Neural progenitor cell (in vitro differentiated cells): ENCODE data around the gene NUP210. TPM values are rescaled to one million over a fixed set of nuclear protein-coding genes. Genes with fewer than 3 reads are reported as not detected.
A peak's percentile ranks its signal among the peaks of the same experiment; 100 is the strongest.

Experiments
- DNase-seq: peaks from one replicate; pipeline ENCODE4 v3.0.0-alpha.2; 2016; ENCODE audit warnings: low spot score
- H2AFZ ChIP-seq: fragments of 200-600 bp; sonication (generic); replicated peaks from 2 replicates; pipeline ENCODE4 v1.6.1; 2016; ENCODE audit warnings: antibody characterized with exemption
- H3F3A ChIP-seq: fragments of 200-600 bp; sonication (generic); 2 replicates; pipeline ENCODE4 v1.6.1; 2016; ENCODE audit warnings: antibody characterized with exemption, low read depth
- H3K27ac ChIP-seq: fragments of 200-600 bp; sonication (generic); 2 replicates; pipeline ENCODE4 v1.5.1; 2016; ENCODE audit warnings: mild to moderate bottlenecking
- H3K27me3 ChIP-seq: fragments of 200-600 bp; sonication (generic); 2 replicates; pipeline ENCODE4 v1.6.1; 2016; ENCODE audit warnings: mild to moderate bottlenecking, moderate library complexity
- H3K36me3 ChIP-seq: fragments of 200-600 bp; sonication (generic); 2 replicates; pipeline ENCODE4 v1.5.1; 2016
- H3K4me1 ChIP-seq: fragments of 200-600 bp; sonication (generic); 2 replicates; pipeline ENCODE4 v1.6.1; 2016; ENCODE audit warnings: mixed run types
- H3K4me2 ChIP-seq: fragments of 200-600 bp; sonication (generic); 2 replicates; pipeline ENCODE4 v1.6.1; 2016
- H3K4me3 ChIP-seq: fragments of 200-600 bp; sonication (generic); 2 replicates; pipeline ENCODE4 v1.5.1; 2016
- H3K79me2 ChIP-seq: fragments of 200-600 bp; sonication (generic); 2 replicates; pipeline ENCODE4 v1.6.1; 2016; ENCODE audit warnings: low read depth
- H3K9ac ChIP-seq: fragments of 200-600 bp; sonication (generic); 2 replicates; pipeline ENCODE4 v1.6.1; 2016
- H3K9me3 ChIP-seq: fragments of 200-600 bp; sonication (generic); 2 replicates; pipeline ENCODE4 v1.5.1; 2016; ENCODE audit warnings: low read depth
- H4K20me1 ChIP-seq: fragments of 200-600 bp; sonication (generic); 2 replicates; pipeline ENCODE4 v1.6.1; 2016; ENCODE audit warnings: low read depth
- H3K27ac Mint-ChIP-seq: 3 replicates; pipeline ENCODE4 v1.8.0; 2021; ENCODE audit warnings: mixed read lengths
- H3K27me3 Mint-ChIP-seq: 2 replicates; pipeline ENCODE4 v1.8.0; 2022; ENCODE audit warnings: low read depth, mild to moderate bottlenecking, inconsistent platforms, moderate library complexity, mixed read lengths; ENCODE audit not compliant: insufficient read depth
- H3K36me3 Mint-ChIP-seq: 3 replicates; pipeline ENCODE4 v1.8.0; 2021; ENCODE audit warnings: mixed read lengths
- H3K4me1 Mint-ChIP-seq: 3 replicates; pipeline ENCODE4 v1.8.0; 2021; ENCODE audit warnings: mixed read lengths
- H3K4me3 Mint-ChIP-seq: 3 replicates; pipeline ENCODE4 v1.8.0; 2021; ENCODE audit warnings: mild to moderate bottlenecking, moderate library complexity, mixed read lengths
- H3K9me3 Mint-ChIP-seq: 3 replicates; pipeline ENCODE4 v1.8.0; 2020; ENCODE audit warnings: mixed read lengths
- EZH2 ChIP-seq: fragments of 200-600 bp; sonication (generic); IDR thresholded peaks from 2 replicates; pipeline ENCODE4 v1.6.1; 2017; ENCODE audit warnings: antibody characterized with exemption, mild to moderate bottlenecking, moderate library complexity
- EZH2phosphoT487 ChIP-seq: fragments of 200-600 bp; sonication (generic); IDR thresholded peaks from 2 replicates; pipeline ENCODE4 v1.6.1; 2017; ENCODE audit warnings: antibody characterized with exemption
- total RNA-seq: library from RNA; depleted of rRNA; stranded (reverse); fragments of >200 nt; gene quantifications from 2 replicates; pipeline ENCODE4 v1.2.3, GENCODE V29; 2015; ENCODE audit warnings: low replicate concordance
- TF ChIP-seq, protein P1 (sequence below): fragments of 200-600 bp; sonication (generic); IDR thresholded peaks from 2 replicates; pipeline ENCODE4 v1.5.1; 2017; ENCODE audit warnings: antibody characterized with exemption, mild to moderate bottlenecking

NUP210 gene
- total RNA-seq, 1 donor from 2014 or later: 37.1 TPM

DNA sequence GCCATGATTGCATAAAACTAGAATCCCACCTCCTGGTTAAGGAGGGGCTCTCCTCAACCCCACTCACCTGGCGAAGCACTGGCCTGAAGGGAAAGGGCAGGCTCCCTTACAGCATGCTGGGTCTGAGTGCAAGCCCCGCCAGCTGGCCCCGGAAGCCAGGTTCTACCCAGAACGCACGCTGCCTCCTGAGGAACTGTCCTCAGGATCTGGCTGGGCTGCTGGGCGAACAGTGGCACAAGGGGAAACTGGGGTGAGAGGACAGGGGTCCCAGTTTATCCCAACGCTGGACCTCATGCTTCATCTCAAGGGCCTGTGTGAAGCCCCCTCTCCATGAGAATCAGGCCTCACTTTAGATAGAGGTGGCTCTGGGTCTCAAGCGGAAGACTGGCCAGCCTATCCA is 47.5 kb downstream of the NUP210 start:
- no peaks in the 10 kb centered on the region for H3K4me1 ChIP-seq
- no peaks in the 10 kb centered on the region for H3K79me2 ChIP-seq
- no peak overlapping the region for H3K4me2 ChIP-seq
- H2AFZ ChIP-seq: no peak overlapping the region
- peaks cover 3% of the 10 kb centered on the region for H3K27me3 Mint-ChIP-seq
- no peak for TF ChIP-seq EZH2
- TF ChIP-seq, protein P1, sequence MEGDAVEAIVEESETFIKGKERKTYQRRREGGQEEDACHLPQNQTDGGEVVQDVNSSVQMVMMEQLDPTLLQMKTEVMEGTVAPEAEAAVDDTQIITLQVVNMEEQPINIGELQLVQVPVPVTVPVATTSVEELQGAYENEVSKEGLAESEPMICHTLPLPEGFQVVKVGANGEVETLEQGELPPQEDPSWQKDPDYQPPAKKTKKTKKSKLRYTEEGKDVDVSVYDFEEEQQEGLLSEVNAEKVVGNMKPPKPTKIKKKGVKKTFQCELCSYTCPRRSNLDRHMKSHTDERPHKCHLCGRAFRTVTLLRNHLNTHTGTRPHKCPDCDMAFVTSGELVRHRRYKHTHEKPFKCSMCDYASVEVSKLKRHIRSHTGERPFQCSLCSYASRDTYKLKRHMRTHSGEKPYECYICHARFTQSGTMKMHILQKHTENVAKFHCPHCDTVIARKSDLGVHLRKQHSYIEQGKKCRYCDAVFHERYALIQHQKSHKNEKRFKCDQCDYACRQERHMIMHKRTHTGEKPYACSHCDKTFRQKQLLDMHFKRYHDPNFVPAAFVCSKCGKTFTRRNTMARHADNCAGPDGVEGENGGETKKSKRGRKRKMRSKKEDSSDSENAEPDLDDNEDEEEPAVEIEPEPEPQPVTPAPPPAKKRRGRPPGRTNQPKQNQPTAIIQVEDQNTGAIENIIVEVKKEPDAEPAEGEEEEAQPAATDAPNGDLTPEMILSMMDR: no peak
- no peak for TF ChIP-seq EZH2phosphoT487
- H3K4me3 ChIP-seq: no peak overlapping the region
- H3K9me3 Mint-ChIP-seq: no peaks in the 10 kb centered on the region
- peaks cover 24% of the 10 kb centered on the region for H3K36me3 Mint-ChIP-seq
- no peaks in the 10 kb centered on the region for H3F3A ChIP-seq
- no peaks in the 10 kb centered on the region for H3K36me3 ChIP-seq
- DNase-seq: no peak
- H3K9ac ChIP-seq: no peak overlapping the region
- H3K27ac ChIP-seq: no peak overlapping the region
- H4K20me1 ChIP-seq: no peaks in the 10 kb centered on the region
- peaks cover 3% of the 10 kb centered on the region for H3K4me1 Mint-ChIP-seq
- H3K9me3 ChIP-seq: no peaks in the 10 kb centered on the region
- no peak overlapping the region for H3K4me3 Mint-ChIP-seq
- no peak overlapping the region for H3K27ac Mint-ChIP-seq
- H3K27me3 ChIP-seq: no peaks in the 10 kb centered on the region

DNA sequence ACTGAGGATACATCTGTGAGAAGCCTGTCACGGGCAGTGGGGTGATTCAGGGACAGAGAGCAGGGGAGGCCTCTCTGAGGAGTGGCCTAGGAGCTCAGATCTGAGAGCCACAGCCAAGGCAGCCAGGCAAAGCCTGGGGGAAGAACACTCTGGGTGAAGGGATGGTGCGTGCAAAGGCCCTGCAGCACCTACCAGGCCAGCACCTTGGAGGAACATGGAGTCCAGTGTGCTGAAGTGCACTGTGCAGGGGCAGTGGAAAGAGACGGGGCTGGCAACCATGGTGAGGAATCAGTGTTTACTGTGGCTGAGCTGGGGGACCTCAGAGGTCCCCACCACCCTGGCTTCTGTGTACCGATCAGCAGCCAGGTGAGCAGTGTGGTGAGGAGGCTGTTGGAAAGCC is 48.0 kb downstream of the NUP210 start:
- no peak for DNase-seq
- Mint-ChIP-seq H3K4me3 (no peak overlapping the region), H3K27ac (peak overlapping the region; percentile 18), H3K36me3 (peaks cover 27% of the 10 kb centered on the region), H3K9me3 (no peaks in the 10 kb centered on the region), H3K4me1 (peaks cover 7% of the 10 kb centered on the region), H3K27me3 (peaks cover 3% of the 10 kb centered on the region)
- no peak for TF ChIP-seq EZH2
- TF ChIP-seq, protein P1: no peak
- TF ChIP-seq EZH2phosphoT487: no peak
- Histone ChIP-seq H2AFZ (no peak overlapping the region), H4K20me1 (no peaks in the 10 kb centered on the region), H3F3A (no peaks in the 10 kb centered on the region), H3K9me3 (no peaks in the 10 kb centered on the region), H3K9ac (no peak overlapping the region), H3K36me3 (no peaks in the 10 kb centered on the region), H3K4me2 (no peak overlapping the region), H3K79me2 (no peaks in the 10 kb centered on the region), H3K27ac (no peak overlapping the region), H3K4me3 (no peak overlapping the region), H3K27me3 (no peaks in the 10 kb centered on the region), H3K4me1 (no peaks in the 10 kb centered on the region)

DNA sequence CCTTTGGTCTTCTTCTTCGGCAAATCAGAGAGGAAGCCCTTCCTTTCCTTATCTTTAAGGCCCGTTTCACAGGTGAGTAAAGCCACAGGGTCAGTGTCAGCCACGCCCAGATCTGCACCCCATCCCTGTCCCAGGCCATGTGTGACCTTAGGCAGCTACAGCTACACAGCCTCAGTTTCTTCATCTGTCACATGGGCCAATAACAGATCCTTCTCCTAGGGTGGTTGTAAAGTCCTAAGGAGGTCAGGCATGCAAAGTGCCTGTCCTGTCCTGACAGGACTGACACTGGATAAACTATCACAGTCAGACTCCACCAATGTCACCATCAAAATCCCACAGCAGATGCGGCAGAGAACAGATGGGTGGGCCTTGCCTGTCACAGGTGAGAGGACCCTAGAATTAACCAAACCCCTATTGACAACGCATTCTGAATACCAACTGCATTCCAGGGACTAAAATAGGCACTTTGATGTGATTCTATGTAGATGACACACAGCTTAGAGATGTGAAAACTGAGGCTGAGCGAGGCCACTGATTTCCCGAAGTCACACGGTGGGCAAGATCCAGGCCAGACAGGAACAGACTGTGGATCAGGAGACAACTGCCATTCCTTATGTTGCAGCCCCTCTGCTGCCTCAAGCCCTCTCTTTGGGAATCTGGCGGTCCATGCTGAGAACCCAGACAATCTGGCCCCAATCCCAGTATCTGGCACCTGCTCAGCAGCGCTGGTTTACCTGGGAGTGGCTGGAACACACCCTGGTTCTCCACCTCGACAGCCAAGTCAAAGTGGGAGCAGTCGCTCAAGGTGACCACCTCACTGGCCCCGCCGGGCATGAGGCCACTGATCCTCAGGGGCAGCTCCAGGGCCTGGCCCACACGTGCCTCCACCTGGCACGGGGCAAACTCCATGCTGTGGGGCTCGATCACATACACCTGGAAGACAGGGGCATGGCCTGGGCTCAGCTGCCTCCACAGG is 48.7 kb downstream of the NUP210 start:
- no peaks in the 10 kb centered on the region for H3K9me3 Mint-ChIP-seq
- H3K27ac ChIP-seq: no peak overlapping the region

More for the DNA sequence above, 48.7 kb downstream of the NUP210 start:
- peaks cover 27% of the 10 kb centered on the region for H3K36me3 Mint-ChIP-seq
- H3K4me1 Mint-ChIP-seq: peaks cover 7% of the 10 kb centered on the region
- H3K27me3 Mint-ChIP-seq: peaks cover 3% of the 10 kb centered on the region
- Histone ChIP-seq H2AFZ (no peak overlapping the region), H4K20me1 (no peaks in the 10 kb centered on the region), H3K9ac (peak overlapping the region; percentile 27), H3K27me3 (no peaks in the 10 kb centered on the region), H3K4me1 (no peaks in the 10 kb centered on the region), H3K79me2 (no peaks in the 10 kb centered on the region), H3K36me3 (no peaks in the 10 kb centered on the region), H3K4me2 (no peak overlapping the region), H3F3A (no peaks in the 10 kb centered on the region), H3K4me3 (no peak overlapping the region), H3K9me3 (no peaks in the 10 kb centered on the region)
- TF ChIP-seq EZH2phosphoT487 (no peak), EZH2 (no peak)
- TF ChIP-seq, protein P1: no peak
- DNase-seq: no peak
- no peak overlapping the region for H3K4me3 Mint-ChIP-seq
- H3K27ac Mint-ChIP-seq: no peak overlapping the region
